ENCODE results near the gene ZMYND10. TPM values are rescaled to one million over a fixed set of nuclear protein-coding genes. Genes with fewer than 3 reads are reported as not detected.
A peak's percentile ranks its signal among the peaks of the same experiment; 100 is the strongest.

ZMYND10 gene
- total RNA-seq, 2 donors from 2014 or later, result 0.22 to 1.4 TPM

- H3K4me3 Mint-ChIP-seq, result no peak overlapping the region
- H3K4me3 ChIP-seq (ENCODE audit: low read length), result no peak overlapping the region
- H3K27me3 Mint-ChIP-seq (ENCODE audit: insufficient read depth), result no peaks in the 10 kb centered on the region
- H3K27me3 ChIP-seq (ENCODE audit: control insufficient read depth, insufficient read depth, low read length, poor library complexity, severe bottlenecking), result no peaks in the 10 kb centered on the region
- peaks cover 26% of the 10 kb centered on the region for H3K4me1 ChIP-seq (ENCODE audit: control insufficient read depth, insufficient read depth, low read length)
- H3K9me3 ChIP-seq (ENCODE audit: control insufficient read depth, low read length), result no peaks in the 10 kb centered on the region
- peaks cover 42% of the 10 kb centered on the region for H3K36me3 ChIP-seq (ENCODE audit: control insufficient read depth, insufficient read depth, low read length)
- peak; percentile 98 for DNase-seq
- no peak overlapping the region for H3K9ac ChIP-seq (ENCODE audit: extremely low read depth, low read length, poor library complexity, severe bottlenecking)
- WGBS, 2 experiments (ENCODE audit: insufficient coverage in 1 of 2, insufficient read length in 1 of 2), result 76 to 86% methylated on average over 1 to 4 of the region's 4 CpGs
- H3K9me3 Mint-ChIP-seq, result no peaks in the 10 kb centered on the region
- H3K4me1 Mint-ChIP-seq, result peaks cover 30% of the 10 kb centered on the region
- peak overlapping the region; percentile 48 for H3K27ac Mint-ChIP-seq
- peaks cover 13% of the 10 kb centered on the region for H3K36me3 Mint-ChIP-seq (ENCODE audit: low read depth)
- TF ChIP-seq, protein P1, sequence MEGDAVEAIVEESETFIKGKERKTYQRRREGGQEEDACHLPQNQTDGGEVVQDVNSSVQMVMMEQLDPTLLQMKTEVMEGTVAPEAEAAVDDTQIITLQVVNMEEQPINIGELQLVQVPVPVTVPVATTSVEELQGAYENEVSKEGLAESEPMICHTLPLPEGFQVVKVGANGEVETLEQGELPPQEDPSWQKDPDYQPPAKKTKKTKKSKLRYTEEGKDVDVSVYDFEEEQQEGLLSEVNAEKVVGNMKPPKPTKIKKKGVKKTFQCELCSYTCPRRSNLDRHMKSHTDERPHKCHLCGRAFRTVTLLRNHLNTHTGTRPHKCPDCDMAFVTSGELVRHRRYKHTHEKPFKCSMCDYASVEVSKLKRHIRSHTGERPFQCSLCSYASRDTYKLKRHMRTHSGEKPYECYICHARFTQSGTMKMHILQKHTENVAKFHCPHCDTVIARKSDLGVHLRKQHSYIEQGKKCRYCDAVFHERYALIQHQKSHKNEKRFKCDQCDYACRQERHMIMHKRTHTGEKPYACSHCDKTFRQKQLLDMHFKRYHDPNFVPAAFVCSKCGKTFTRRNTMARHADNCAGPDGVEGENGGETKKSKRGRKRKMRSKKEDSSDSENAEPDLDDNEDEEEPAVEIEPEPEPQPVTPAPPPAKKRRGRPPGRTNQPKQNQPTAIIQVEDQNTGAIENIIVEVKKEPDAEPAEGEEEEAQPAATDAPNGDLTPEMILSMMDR (conservative IDR thresholded peaks at IDR 0.05), result peak; percentile 90
- H3K27ac ChIP-seq (ENCODE audit: low read depth, low read length), result no peak overlapping the region
Observed at GRCh38 chr3:50324351-50325112, 21.0 kb downstream of the ZMYND10 start.

DNA sequence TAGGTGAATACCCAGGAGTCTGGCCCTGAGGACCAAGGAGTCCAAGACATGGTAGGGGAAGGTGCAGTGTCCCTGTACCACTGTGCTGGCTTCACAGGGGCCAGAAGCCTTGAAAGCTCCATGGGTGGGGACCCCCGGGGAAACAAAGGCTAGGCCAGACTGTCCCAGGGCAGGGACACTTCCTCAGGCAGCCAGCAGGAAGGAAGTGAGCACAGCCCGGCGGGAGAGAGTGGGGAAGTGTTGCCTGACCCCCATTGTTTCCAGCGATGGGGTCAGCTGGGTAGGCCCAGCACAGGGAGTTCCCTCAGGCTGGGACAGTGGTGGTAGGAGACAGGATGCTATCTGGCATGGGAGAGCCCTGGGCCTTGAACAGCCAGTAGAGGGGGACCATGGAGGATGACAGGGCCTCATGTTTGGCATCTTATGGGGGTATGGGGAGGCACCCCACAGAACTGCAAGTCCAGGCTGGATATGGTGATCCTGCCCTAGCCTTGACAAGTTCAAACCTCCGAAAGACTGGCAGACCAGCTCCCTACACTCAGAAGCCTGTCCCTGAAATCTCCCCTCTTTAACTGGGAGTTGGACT is 21.8 kb downstream of the ZMYND10 start:
- TF ChIP-seq, protein P1 (conservative IDR thresholded peaks at IDR 0.05), result no peak
- H3K27ac Mint-ChIP-seq, result no peak overlapping the region
- Histone ChIP-seq H3K9ac (ENCODE audit: extremely low read depth, low read length, poor library complexity, severe bottlenecking) (no peak overlapping the region), H3K27me3 (ENCODE audit: control insufficient read depth, insufficient read depth, low read length, poor library complexity, severe bottlenecking) (no peaks in the 10 kb centered on the region), H3K27ac (ENCODE audit: low read depth, low read length) (no peak overlapping the region), H3K9me3 (ENCODE audit: control insufficient read depth, low read length) (no peaks in the 10 kb centered on the region), H3K36me3 (ENCODE audit: control insufficient read depth, insufficient read depth, low read length) (peaks cover 47% of the 10 kb centered on the region), H3K4me1 (ENCODE audit: control insufficient read depth, insufficient read depth, low read length) (peaks cover 27% of the 10 kb centered on the region), H3K4me3 (ENCODE audit: low read length) (no peak overlapping the region)
- peaks cover 34% of the 10 kb centered on the region for H3K4me1 Mint-ChIP-seq
- no peak overlapping the region for H3K4me3 Mint-ChIP-seq
- no peak for DNase-seq
- peaks cover 20% of the 10 kb centered on the region for H3K36me3 Mint-ChIP-seq (ENCODE audit: low read depth)
- no peaks in the 10 kb centered on the region for H3K9me3 Mint-ChIP-seq
- 85 to 89% methylated on average over 5 of the region's 5 CpGs for WGBS, 2 experiments (ENCODE audit: insufficient coverage in 1 of 2, insufficient read length in 1 of 2)
- no peaks in the 10 kb centered on the region for H3K27me3 Mint-ChIP-seq (ENCODE audit: insufficient read depth)

DNA sequence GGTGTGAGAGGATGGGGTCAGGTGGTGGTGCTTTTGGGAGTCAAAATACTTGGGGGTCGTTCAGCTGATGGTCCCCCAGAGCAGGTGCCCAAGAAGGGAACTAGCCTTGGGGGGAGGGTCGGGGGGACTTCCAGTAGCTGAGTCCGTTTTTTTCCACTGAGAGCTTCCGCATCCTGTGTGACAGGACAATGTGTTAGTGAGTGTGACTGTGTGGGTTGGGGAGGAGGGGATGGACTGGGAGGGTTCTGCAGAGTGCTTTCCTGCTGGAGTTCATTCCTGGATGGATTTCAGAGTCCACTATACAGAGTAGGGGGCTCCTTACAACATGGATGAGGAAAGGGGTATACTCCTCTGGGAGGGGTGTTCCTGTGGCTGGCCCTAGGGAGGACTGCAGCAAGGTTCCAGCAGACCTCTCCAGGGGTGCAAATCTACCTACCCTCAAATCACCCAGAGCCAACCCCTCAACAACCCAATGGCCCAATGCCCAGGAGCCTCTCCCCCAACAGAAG is 22.4 kb downstream of the ZMYND10 start:
- Histone ChIP-seq H3K9ac (ENCODE audit: extremely low read depth, low read length, poor library complexity, severe bottlenecking) (no peak overlapping the region), H3K27ac (ENCODE audit: low read depth, low read length) (no peak overlapping the region), H3K27me3 (ENCODE audit: control insufficient read depth, insufficient read depth, low read length, poor library complexity, severe bottlenecking) (no peaks in the 10 kb centered on the region), H3K4me3 (ENCODE audit: low read length) (no peak overlapping the region), H3K4me1 (ENCODE audit: control insufficient read depth, insufficient read depth, low read length) (peaks cover 23% of the 10 kb centered on the region), H3K36me3 (ENCODE audit: control insufficient read depth, insufficient read depth, low read length) (peaks cover 52% of the 10 kb centered on the region), H3K9me3 (ENCODE audit: control insufficient read depth, low read length) (no peaks in the 10 kb centered on the region)
- H3K9me3 Mint-ChIP-seq, result no peaks in the 10 kb centered on the region
- peak overlapping the region; percentile 87 for H3K4me3 Mint-ChIP-seq
- peaks cover 35% of the 10 kb centered on the region for H3K4me1 Mint-ChIP-seq
- 81% methylated on average over 4 of the region's 4 CpGs; no CpG with 5 or more reads in 1 of the 2 experiments for WGBS, 2 experiments (ENCODE audit: insufficient coverage in 1 of 2, insufficient read length in 1 of 2)
- no peak for DNase-seq
- TF ChIP-seq, protein P1 (conservative IDR thresholded peaks at IDR 0.05), result no peak
- no peaks in the 10 kb centered on the region for H3K27me3 Mint-ChIP-seq (ENCODE audit: insufficient read depth)
- H3K27ac Mint-ChIP-seq, result no peak overlapping the region
- peaks cover 26% of the 10 kb centered on the region for H3K36me3 Mint-ChIP-seq (ENCODE audit: low read depth)
